Caco-2 (cell line): Measurements from ENCODE around the gene GSK3A. TPM values are rescaled to one million over a fixed set of nuclear protein-coding genes. Genes with fewer than 3 reads are reported as not detected.

ENCODE experiments used
- BruUV-seq: library from RNA; stranded (reverse); fragments of 400-500 nt; replicated peaks from 2 replicates; lab custom pipeline; 2021; lab: Mats Ljungman, UMichigan
- CTCF ChIA-PET: fragments of 300-600 bp; sonication (Branson Sonifier 250); formaldehyde crosslinking; loops from one replicate; lab custom pipeline; 2022; ENCODE audit warnings: antibody characterized with exemption; lab: Charles Lee
- POLR2A ChIA-PET: fragments of 300-600 bp; sonication (Branson Sonifier 250); formaldehyde crosslinking; loops from one replicate; lab custom pipeline; 2022; ENCODE audit warnings: antibody characterized with exemption; lab: Charles Lee
- DNase-seq, 2 experiments: peaks; one replicate each; pipeline versions ENCODE4 v3.0.0 to v3.0.0-alpha.2; 2020 to 2022
- H3K27me3 ChIP-seq: replicated peaks from 2 replicates; pipeline ENCODE4 v1.6.0; 2011; ENCODE audit warnings: low read length; ENCODE audit not compliant: control insufficient read depth, insufficient read depth
- H3K36me3 ChIP-seq: 2 replicates; pipeline ENCODE4 v1.5.1; 2011; ENCODE audit warnings: low read length; ENCODE audit not compliant: control insufficient read depth, insufficient read depth
- H3K4me1 ChIP-seq: fragments of 250-450 bp; sonication (Bioruptor Pico); 2 replicates; pipeline ENCODE4 v1.5.1; 2020; ENCODE audit warnings: mild to moderate bottlenecking
- H3K4me3 ChIP-seq: 2 replicates; pipeline ENCODE4 v1.5.1; 2011; ENCODE audit warnings: low read depth, mild to moderate bottlenecking, control low read depth, low read length
- H3K9me3 ChIP-seq: fragments of 250-450 bp; sonication (Bioruptor Pico); 2 replicates; pipeline ENCODE4 v1.5.1; 2020; ENCODE audit warnings: mild to moderate bottlenecking, moderate library complexity
- H3K27ac Mint-ChIP-seq: one replicate; pipeline ENCODE4 v1.8.0; 2022; ENCODE audit warnings: mixed read lengths; ENCODE audit not compliant: unreplicated experiment
- H3K27me3 Mint-ChIP-seq: one replicate; pipeline ENCODE4 v1.8.0; 2022; ENCODE audit warnings: mixed read lengths; ENCODE audit not compliant: insufficient read depth, unreplicated experiment
- H3K36me3 Mint-ChIP-seq: one replicate; pipeline ENCODE4 v1.8.0; 2022; ENCODE audit warnings: mild to moderate bottlenecking, mixed read lengths; ENCODE audit not compliant: insufficient read depth, unreplicated experiment
- H3K4me1 Mint-ChIP-seq: one replicate; pipeline ENCODE4 v1.8.0; 2022; ENCODE audit warnings: low read depth, mixed read lengths; ENCODE audit not compliant: unreplicated experiment
- H3K4me3 Mint-ChIP-seq: one replicate; pipeline ENCODE4 v1.8.0; 2022; ENCODE audit warnings: mild to moderate bottlenecking, moderate library complexity, mixed read lengths; ENCODE audit not compliant: unreplicated experiment
- H3K9me3 Mint-ChIP-seq: one replicate; pipeline ENCODE4 v1.8.0; 2022; ENCODE audit warnings: mixed read lengths; ENCODE audit not compliant: unreplicated experiment
- CTCF ChIP-seq, 2 experiments: fragments of 200-600 bp in 1 of 2; IDR thresholded peaks; 1 replicate in 1 of 2; 2 replicates in 1 of 2; pipeline versions ENCODE4 v1.5.1 to v1.8.0; 2011 to 2022; ENCODE audit warnings: antibody characterized with exemption in 1 of 2, control low read depth in 1 of 2, inconsistent platforms in 1 of 2, low read depth in 1 of 2, low read length in 1 of 2, mild to moderate bottlenecking in 1 of 2, moderate library complexity in 1 of 2; ENCODE audit not compliant: insufficient read depth in 1 of 2, severe bottlenecking in 1 of 2, unreplicated experiment in 1 of 2
- intact Hi-C: fragments of 100-400 bp; cut with micrococcal nuclease; formaldehyde crosslinking; loops from one replicate; pipeline ENCODE4 v1.10.0; 2022; ENCODE audit not compliant: unreplicated experiment
- total RNA-seq: library from RNA; stranded (reverse); gene quantifications from 2 replicates; pipeline ENCODE4 v1.2.3, GENCODE V29; 2022

Gene GSK3A
- total RNA-seq, 1 experiment from 2014 or later: 59.6 TPM

GRCh38 chr19:42249149-42249750 lies 6.8 kb upstream of the GSK3A start:
- no peaks in the 10 kb centered on the region for H3K9me3 ChIP-seq
- Mint-ChIP-seq H3K4me3 (no peak overlapping the region), H3K36me3 (peaks cover 75% of the 10 kb centered on the region), H3K4me1 (peaks cover 35% of the 10 kb centered on the region), H3K27me3 (no peaks in the 10 kb centered on the region), H3K9me3 (no peaks in the 10 kb centered on the region), H3K27ac (peak overlapping the region; percentile 67)
- ChIA-PET POLR2A (no interaction called here), CTCF (no interaction called here)
- BruUV-seq: no TSS peak
- H3K4me3 ChIP-seq: no peak overlapping the region
- H3K27me3 ChIP-seq: no peaks in the 10 kb centered on the region
- DNase-seq: no peak
- peaks cover 26% of the 10 kb centered on the region for H3K4me1 ChIP-seq
- H3K36me3 ChIP-seq: peaks cover 5% of the 10 kb centered on the region
- TF ChIP-seq CTCF (IDR thresholded peaks at IDR 0.05; ENCODE audit: insufficient read depth in 1 of 2, low read depth in 1 of 2, low read length in 1 of 2, severe bottlenecking in 1 of 2, unreplicated experiment in 1 of 2): no peak
- intact Hi-C loops: no loop called here

- peaks cover 26% of the 10 kb centered on the region for H3K4me1 ChIP-seq
- intact Hi-C loops: no loop called here
Measured at GRCh38 chr19:42248270-42249148, 6.1 kb upstream of the GSK3A start.

More at GRCh38 chr19:42248270-42249148, 6.1 kb upstream of the GSK3A start:
- H3K4me3 ChIP-seq: no peak overlapping the region
- Mint-ChIP-seq H3K36me3 (peaks cover 75% of the 10 kb centered on the region), H3K27ac (peak overlapping the region; percentile 67), H3K9me3 (no peaks in the 10 kb centered on the region), H3K27me3 (no peaks in the 10 kb centered on the region), H3K4me3 (no peak overlapping the region), H3K4me1 (peaks cover 35% of the 10 kb centered on the region)
- peaks cover 5% of the 10 kb centered on the region for H3K36me3 ChIP-seq
- CTCF ChIA-PET: no interaction called here
- no peak for DNase-seq
- BruUV-seq: no TSS peak
- no peak for TF ChIP-seq CTCF (IDR thresholded peaks at IDR 0.05; ENCODE audit: insufficient read depth in 1 of 2, low read depth in 1 of 2, low read length in 1 of 2, severe bottlenecking in 1 of 2, unreplicated experiment in 1 of 2)
- no peaks in the 10 kb centered on the region for H3K9me3 ChIP-seq
- no peaks in the 10 kb centered on the region for H3K27me3 ChIP-seq
- POLR2A ChIA-PET: no interaction called here
